K562 (cell line): ENCODE data around the gene KRT5. TPM values are rescaled to one million over a fixed set of nuclear protein-coding genes. Genes with fewer than 3 reads are reported as not detected.

ENCODE experiments used
- ATAC-seq: fragments of 200-7000 bp; cut with Tn5 transposase; 3 replicates; pipeline ENCODE4 v1.9.1; 2020; ENCODE audit warnings: moderate library complexity
- BruUV-seq: library from RNA; stranded (reverse); fragments of 400-500 nt; replicated peaks from 2 replicates; lab custom pipeline; 2021; lab: Mats Ljungman, UMichigan
- CTCF ChIA-PET: fragments of 300-600 bp; formaldehyde crosslinking; extraction: SDS; loops from one replicate; lab custom pipeline; 2021; ENCODE audit warnings: low intra/inter-chr PET ratio; lab: Yijun Ruan, JAX
- POLR2A ChIA-PET: fragments of 300-600, 350-650 bp; sonication (Branson Sonifier 250); formaldehyde crosslinking; extraction: SDS; loops from one replicate; lab custom pipeline; 2021; ENCODE audit warnings: antibody characterized with exemption, inconsistent platforms; lab: Yijun Ruan, JAX
- DNase-seq, 4 experiments: peaks; one replicate each; pipeline versions ENCODE4 v3.0.0 to v3.0.0-alpha.2; 2011 to 2018; ENCODE audit warnings: low spot score in 3 of 4, mixed read lengths in 3 of 4; ENCODE audit errors: extremely low read depth in 1 of 4
- FAIRE-seq: peaks from 2 replicates; lab custom pipeline; 2011; peaks lifted over from hg19 to GRCh38; lab: Jason Lieb, UNC
- H2AFZ ChIP-seq: 2 replicates; pipeline ENCODE4 v1.6.0; 2011; ENCODE audit warnings: low read depth, low read length, control low read depth, inconsistent platforms
- H3K27ac ChIP-seq: fragments of 200-600 bp; 3 replicates; pipeline ENCODE4 v1.8.0; 2011; ENCODE audit warnings: low read depth, mild to moderate bottlenecking, control low read depth, inconsistent platforms, low read length, moderate library complexity, mixed read lengths; ENCODE audit errors: extremely low read depth
- H3K27me3 ChIP-seq, 2 experiments: fragments of 300-600 bp in 1 of 2; 2 replicates in 1 of 2; 3 replicates in 1 of 2; pipeline versions ENCODE4 v1.6.0 to v1.8.0; 2011; ENCODE audit warnings: inconsistent platforms in 2 of 2, low read length in 2 of 2, mild to moderate bottlenecking in 1 of 2, mixed read lengths in 1 of 2, moderate library complexity in 1 of 2; ENCODE audit not compliant: control insufficient read depth in 2 of 2, insufficient read depth in 2 of 2
- H3K36me3 ChIP-seq: fragments of 300-600 bp; 3 replicates; pipeline ENCODE4 v1.8.0; 2011; ENCODE audit warnings: mild to moderate bottlenecking, low read length, inconsistent platforms; ENCODE audit not compliant: control insufficient read depth, insufficient read depth
- H3K4me1 ChIP-seq, 2 experiments: fragments of 200-600 bp in 1 of 2; replicated peaks in 1 of 2; 2 replicates in 1 of 2; 3 replicates in 1 of 2; pipeline versions ENCODE4 v1.5.1 to v1.8.0; 2011; ENCODE audit warnings: inconsistent platforms in 2 of 2, low read length in 2 of 2, mild to moderate bottlenecking in 1 of 2, mixed read lengths in 1 of 2, moderate library complexity in 1 of 2; ENCODE audit not compliant: control insufficient read depth in 2 of 2, insufficient read depth in 2 of 2
- H3K4me2 ChIP-seq: 2 replicates; pipeline ENCODE4 v1.6.1; 2011; ENCODE audit warnings: low read length, control low read depth, inconsistent platforms, mixed read lengths; ENCODE audit not compliant: insufficient read depth
- H3K4me3 ChIP-seq: fragments of 200-600 bp; sonication (generic), shearing (Covaris generic); 2 replicates; pipeline ENCODE4 v1.5.1; 2016; ENCODE audit warnings: control low read depth, inconsistent platforms
- H3K79me2 ChIP-seq: fragments of 200-600 bp; 3 replicates; pipeline ENCODE4 v1.8.0; 2011; ENCODE audit warnings: low read length, inconsistent platforms; ENCODE audit not compliant: control insufficient read depth, insufficient read depth
- H3K9ac ChIP-seq, 2 experiments: 2 replicates each; pipeline versions ENCODE4 v1.6.0 to v1.6.1; 2011; ENCODE audit warnings: low read depth in 2 of 2, low read length in 2 of 2, control low read depth in 1 of 2, inconsistent platforms in 1 of 2, mild to moderate bottlenecking in 1 of 2, mixed read lengths in 1 of 2; ENCODE audit not compliant: insufficient read depth in 1 of 2
- H3K9me1 ChIP-seq: one replicate; pipeline ENCODE4 v1.6.0; 2011; ENCODE audit warnings: inconsistent platforms, mild to moderate bottlenecking, low read length, moderate library complexity; ENCODE audit not compliant: control insufficient read depth, insufficient read depth
- H3K9me3 ChIP-seq: replicated peaks from 2 replicates; pipeline ENCODE4 v1.5.1; 2011; ENCODE audit warnings: low read depth, low read length, inconsistent platforms; ENCODE audit not compliant: control insufficient read depth, insufficient read depth
- H4K20me1 ChIP-seq: replicated peaks from 2 replicates; pipeline ENCODE4 v1.6.1; 2011; ENCODE audit warnings: low read length, inconsistent platforms, mixed read lengths; ENCODE audit not compliant: control insufficient read depth, insufficient read depth
- GATA2 ChIP-seq: sonication (generic); formaldehyde crosslinking; IDR thresholded peaks from 2 replicates; pipeline ENCODE4 v1.4.0; 2020; ENCODE audit warnings: mild to moderate bottlenecking, missing genetic modification reagents
- LARP7 ChIP-seq: fragments of 450-650 bp; IDR thresholded peaks from 2 replicates; pipeline ENCODE4 v1.6.1; 2016
- MCM5 ChIP-seq: fragments of 450-650 bp; IDR thresholded peaks from 2 replicates; pipeline ENCODE4 v1.6.1; 2016; ENCODE audit warnings: low read depth
- SMAD3 ChIP-seq: fragments of 450-650 bp; formaldehyde crosslinking; conservative IDR thresholded peaks from 2 replicates; pipeline ENCODE4 v1.4.0; 2020; ENCODE audit warnings: mild to moderate bottlenecking
- XRCC4 ChIP-seq: IDR thresholded peaks from one replicate; pipeline ENCODE4 v1.6.1; 2011; ENCODE audit not compliant: insufficient read depth, insufficient read length; ENCODE audit errors: extremely low read depth
- ZFX ChIP-seq: sonication (generic); formaldehyde crosslinking; IDR thresholded peaks from 2 replicates; pipeline ENCODE4 v1.8.0; 2022; ENCODE audit warnings: mild to moderate bottlenecking, missing genetic modification reagents, moderate library complexity
- ZNF507 ChIP-seq: conservative IDR thresholded peaks from 2 replicates; pipeline ENCODE4 v1.6.1; 2017; ENCODE audit warnings: missing genetic modification characterization, missing compliant biosample characterization
- ZNF586 ChIP-seq: fragments of 450-650 bp; formaldehyde crosslinking; conservative IDR thresholded peaks from 2 replicates; pipeline ENCODE4 v1.4.0; 2020; ENCODE audit warnings: mild to moderate bottlenecking, moderate library complexity
- WGBS: fragments of 100-300 bp; shearing (Covaris generic); methylation state at CpG from one replicate; pipeline ENCODE4 v1.1.6; 2016; ENCODE audit warnings: low coverage, mixed read lengths; ENCODE audit not compliant: insufficient coverage; ENCODE audit errors: missing lambda C conversion rate; 5-methylcytosine and 5-hydroxymethylcytosine counted together
- in situ Hi-C: fragments of 300-500 bp; cut with MboI; formaldehyde crosslinking; loops from 4 replicates; pipeline ENCODE4 v1.15.0; 2018; ENCODE audit warnings: inconsistent platforms, mixed read lengths
- intact Hi-C: fragments of 100-400 bp; cut with micrococcal nuclease; formaldehyde crosslinking; loops from 2 replicates; pipeline ENCODE4 v1.14.2; 2022
- polyA plus RNA-seq, 8 experiments: library from polyadenylated mRNA; depleted of rRNA in 4 of 8; stranded (reverse) in 5 of 8; unstranded in 3 of 8; fragments of >200 nt; fragmentation: Nextera tagmentation in 2 of 8; fragmentation: Illumina TruSeq in 1 of 8; extraction: Ambion mirVana in 2 of 8; extraction: Trizol in 1 of 8; gene quantifications; 2 replicates each; pipeline versions ENCODE4 v1.2.1 to v1.2.3, GENCODE V29; 2011 to 2014; ENCODE audit warnings: inconsistent platforms in 1 of 8, missing spikeins in 1 of 8
- total RNA-seq, 7 experiments: library from RNA; depleted of rRNA in 6 of 7; stranded (reverse); fragments of >200 nt in 6 of 7; fragmentation: Illumina TruSeq in 2 of 7; extraction: Trizol in 2 of 7; gene quantifications; 2 replicates each; pipeline versions ENCODE4 v1.2.1 to v1.2.3, GENCODE V29; 2011 to 2021; ENCODE audit warnings: low replicate concordance in 1 of 7
- TF ChIP-seq, protein P1 (sequence below): sonication (generic); formaldehyde crosslinking; IDR thresholded peaks from 2 replicates; pipeline ENCODE4 v1.8.1; 2023; ENCODE audit warnings: mild to moderate bottlenecking, missing genetic modification reagents
- TF ChIP-seq, protein P2 (sequence below): fragments of 250-450 bp; sonication (Bioruptor Pico); IDR thresholded peaks from 2 replicates; pipeline ENCODE4 v1.5.0; 2021; ENCODE audit warnings: mild to moderate bottlenecking, borderline replicate concordance
- TF ChIP-seq, protein P3 (sequence below): fragments of 250-450 bp; sonication (Bioruptor Pico); IDR thresholded peaks from 2 replicates; pipeline ENCODE4 v1.5.0; 2020; ENCODE audit warnings: mild to moderate bottlenecking, borderline replicate concordance

The KRT5 gene
- total and polyA plus RNA-seq, 9 of the 15 experiments (the other 6 are each of a cell fraction or from before 2014, with no cell fraction given) = 0.32 TPM; not detected in 8

DNA sequence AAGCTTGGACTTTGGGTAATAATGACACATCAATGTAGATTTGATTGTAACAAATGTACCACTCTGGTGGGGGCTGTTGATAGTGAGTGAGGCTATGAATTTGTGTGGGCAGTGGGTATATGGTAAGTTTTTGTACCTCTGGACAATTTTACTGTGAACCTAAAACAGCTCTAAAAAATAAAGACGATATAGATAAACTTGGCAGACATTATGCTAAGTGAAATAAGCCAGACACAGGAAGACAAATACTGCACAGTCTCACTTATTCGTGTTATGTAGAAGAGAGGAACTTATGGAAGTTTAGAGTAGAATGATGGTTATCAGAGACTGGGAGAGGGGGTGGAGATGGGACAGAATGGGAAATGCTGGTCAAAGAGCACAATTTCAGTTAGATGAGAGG, 55.3 kb downstream of the KRT5 start:
- Histone ChIP-seq H3K4me1 (no peaks in the 10 kb centered on the region), H2AFZ (no peak overlapping the region), H3K9ac (no peak overlapping the region), H3K9me3 (no peaks in the 10 kb centered on the region), H3K9me1 (no peaks in the 10 kb centered on the region), H3K27ac (no peak overlapping the region), H3K36me3 (no peaks in the 10 kb centered on the region), H3K4me2 (no peak overlapping the region), H3K27me3 (peaks cover 5 to 6% of the 10 kb centered on the region in 2 experiments), H3K4me3 (no peak overlapping the region), H4K20me1 (no peaks in the 10 kb centered on the region), H3K79me2 (no peaks in the 10 kb centered on the region)
- TF ChIP-seq XRCC4 = no peak
- TF ChIP-seq MCM5 = no peak
- TF ChIP-seq, protein P1, sequence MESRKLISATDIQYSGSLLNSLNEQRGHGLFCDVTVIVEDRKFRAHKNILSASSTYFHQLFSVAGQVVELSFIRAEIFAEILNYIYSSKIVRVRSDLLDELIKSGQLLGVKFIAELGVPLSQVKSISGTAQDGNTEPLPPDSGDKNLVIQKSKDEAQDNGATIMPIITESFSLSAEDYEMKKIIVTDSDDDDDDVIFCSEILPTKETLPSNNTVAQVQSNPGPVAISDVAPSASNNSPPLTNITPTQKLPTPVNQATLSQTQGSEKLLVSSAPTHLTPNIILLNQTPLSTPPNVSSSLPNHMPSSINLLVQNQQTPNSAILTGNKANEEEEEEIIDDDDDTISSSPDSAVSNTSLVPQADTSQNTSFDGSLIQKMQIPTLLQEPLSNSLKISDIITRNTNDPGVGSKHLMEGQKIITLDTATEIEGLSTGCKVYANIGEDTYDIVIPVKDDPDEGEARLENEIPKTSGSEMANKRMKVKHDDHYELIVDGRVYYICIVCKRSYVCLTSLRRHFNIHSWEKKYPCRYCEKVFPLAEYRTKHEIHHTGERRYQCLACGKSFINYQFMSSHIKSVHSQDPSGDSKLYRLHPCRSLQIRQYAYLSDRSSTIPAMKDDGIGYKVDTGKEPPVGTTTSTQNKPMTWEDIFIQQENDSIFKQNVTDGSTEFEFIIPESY (CRISPR knock-in tag) = no peak
- no peak for TF ChIP-seq ZNF507
- TF ChIP-seq SMAD3 (CRISPR knock-in tag) = no peak
- TF ChIP-seq, protein P2, sequence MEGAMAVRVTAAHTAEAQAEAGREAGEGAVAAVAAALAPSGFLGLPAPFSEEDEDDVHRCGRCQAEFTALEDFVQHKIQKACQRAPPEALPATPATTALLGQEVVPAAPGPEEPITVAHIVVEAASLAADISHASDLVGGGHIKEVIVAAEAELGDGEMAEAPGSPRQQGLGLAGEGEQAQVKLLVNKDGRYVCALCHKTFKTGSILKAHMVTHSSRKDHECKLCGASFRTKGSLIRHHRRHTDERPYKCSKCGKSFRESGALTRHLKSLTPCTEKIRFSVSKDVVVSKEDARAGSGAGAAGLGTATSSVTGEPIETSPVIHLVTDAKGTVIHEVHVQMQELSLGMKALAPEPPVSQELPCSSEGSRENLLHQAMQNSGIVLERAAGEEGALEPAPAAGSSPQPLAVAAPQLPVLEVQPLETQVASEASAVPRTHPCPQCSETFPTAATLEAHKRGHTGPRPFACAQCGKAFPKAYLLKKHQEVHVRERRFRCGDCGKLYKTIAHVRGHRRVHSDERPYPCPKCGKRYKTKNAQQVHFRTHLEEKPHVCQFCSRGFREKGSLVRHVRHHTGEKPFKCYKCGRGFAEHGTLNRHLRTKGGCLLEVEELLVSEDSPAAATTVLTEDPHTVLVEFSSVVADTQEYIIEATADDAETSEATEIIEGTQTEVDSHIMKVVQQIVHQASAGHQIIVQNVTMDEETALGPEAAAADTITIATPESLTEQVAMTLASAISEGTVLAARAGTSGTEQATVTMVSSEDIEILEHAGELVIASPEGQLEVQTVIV (CRISPR knock-in tag) = no peak
- TF ChIP-seq, protein P3, sequence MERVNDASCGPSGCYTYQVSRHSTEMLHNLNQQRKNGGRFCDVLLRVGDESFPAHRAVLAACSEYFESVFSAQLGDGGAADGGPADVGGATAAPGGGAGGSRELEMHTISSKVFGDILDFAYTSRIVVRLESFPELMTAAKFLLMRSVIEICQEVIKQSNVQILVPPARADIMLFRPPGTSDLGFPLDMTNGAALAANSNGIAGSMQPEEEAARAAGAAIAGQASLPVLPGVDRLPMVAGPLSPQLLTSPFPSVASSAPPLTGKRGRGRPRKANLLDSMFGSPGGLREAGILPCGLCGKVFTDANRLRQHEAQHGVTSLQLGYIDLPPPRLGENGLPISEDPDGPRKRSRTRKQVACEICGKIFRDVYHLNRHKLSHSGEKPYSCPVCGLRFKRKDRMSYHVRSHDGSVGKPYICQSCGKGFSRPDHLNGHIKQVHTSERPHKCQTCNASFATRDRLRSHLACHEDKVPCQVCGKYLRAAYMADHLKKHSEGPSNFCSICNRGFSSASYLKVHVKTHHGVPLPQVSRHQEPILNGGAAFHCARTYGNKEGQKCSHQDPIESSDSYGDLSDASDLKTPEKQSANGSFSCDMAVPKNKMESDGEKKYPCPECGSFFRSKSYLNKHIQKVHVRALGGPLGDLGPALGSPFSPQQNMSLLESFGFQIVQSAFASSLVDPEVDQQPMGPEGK = no peak
- no peak for TF ChIP-seq ZNF586 (CRISPR knock-in tag)
- TF ChIP-seq LARP7 = no peak
- no peak for TF ChIP-seq ZFX (CRISPR knock-in tag)
- no peak for TF ChIP-seq GATA2 (CRISPR knock-in tag)
- FAIRE-seq (no peak), DNase-seq (no peak), ATAC-seq (no peak)
- ChIA-PET POLR2A (interaction anchor here (0.6 kb wide), 1 partner anchor 213 kb away, joined by 3 read pairs; no protein-coding TSS in a partner anchor), CTCF (no interaction called here)
- in situ Hi-C loops (no loop called here), intact Hi-C loops (no loop called here)
- BruUV-seq = no TSS peak
- WGBS = 3% methylated on average over 2 of the region's 2 CpGs
